ENCODE results near the gene DNAH12.
"Not testable (repeated sequence)": the region's sequence is repeated elsewhere in the genome, so short reads cannot be mapped to it uniquely, and the experiment has no call there.

DNA sequence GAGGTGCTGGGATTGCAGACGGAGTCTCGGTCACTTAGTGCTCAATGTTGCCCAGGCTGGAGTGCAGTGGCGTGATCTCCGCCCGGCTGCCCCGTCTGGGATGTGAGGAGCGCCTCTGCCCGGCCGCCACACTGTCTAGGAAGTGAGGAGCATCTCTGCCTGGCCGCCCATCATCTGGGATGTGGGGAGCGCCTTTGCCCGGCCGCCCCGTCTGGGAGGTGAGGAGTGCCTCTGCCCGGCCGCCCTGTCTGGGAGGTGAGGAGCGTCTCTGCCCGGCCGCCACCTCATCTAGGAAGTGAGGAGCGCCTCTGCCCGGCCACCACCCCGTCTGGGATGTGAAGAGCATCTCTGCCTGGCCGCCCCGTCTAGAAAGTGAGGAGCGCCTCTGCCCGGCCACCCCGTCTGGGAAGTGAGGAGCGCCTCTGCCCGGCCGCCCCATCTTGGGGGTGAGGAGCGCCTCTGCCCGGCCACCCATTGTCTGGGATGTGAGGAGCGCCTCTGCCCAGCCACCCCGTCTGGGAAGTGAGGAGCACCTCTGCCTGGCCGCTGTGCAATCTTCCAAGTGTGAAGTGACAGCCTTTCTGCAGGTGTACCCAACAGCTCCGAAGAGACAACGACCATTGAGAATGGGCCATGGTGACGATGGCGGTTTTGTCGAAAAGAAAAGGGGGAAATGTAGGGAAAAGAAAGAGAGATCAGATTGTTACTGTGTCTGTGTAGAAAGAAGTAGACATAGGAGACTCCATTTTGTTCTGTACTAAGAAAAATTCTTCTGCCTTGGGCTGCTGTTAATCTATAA lies 205.7 kb downstream of the DNAH12 start:
- not testable (repeated sequence) for TF ChIP-seq POLR2A (IDR thresholded peaks at IDR 0.05; ENCODE audit: extremely low read depth, insufficient read length); MYC (IDR thresholded peaks at IDR 0.05; ENCODE audit: low read depth, low read length); CTCF (IDR thresholded peaks at IDR 0.05; ENCODE audit: low read depth, low read length); MAX (IDR thresholded peaks at IDR 0.05; ENCODE audit: low read depth, low read length)
